Ishikawa (cell line): ENCODE measurements around the gene PIK3CD.

Experiments
- CREB1 ChIP-seq: IDR thresholded peaks from 2 replicates; pipeline ENCODE4 v1.6.1; 2012; ENCODE audit warnings: low read depth
- EP300 ChIP-seq: IDR thresholded peaks from 2 replicates; pipeline ENCODE4 v1.6.1; 2012; ENCODE audit warnings: borderline replicate concordance
- FOXM1 ChIP-seq: IDR thresholded peaks from 2 replicates; pipeline ENCODE4 v1.6.1; 2012; ENCODE audit warnings: low read depth, borderline replicate concordance
- NFIC ChIP-seq: IDR thresholded peaks from 2 replicates; pipeline ENCODE4 v1.6.1; 2012
- RAD21 ChIP-seq: IDR thresholded peaks from 2 replicates; pipeline ENCODE4 v1.6.1; 2012; ENCODE audit warnings: low read depth
- TAF1 ChIP-seq: IDR thresholded peaks from 2 replicates; pipeline ENCODE4 v1.6.1; 2012; ENCODE audit warnings: low read depth, mild to moderate bottlenecking
- YY1 ChIP-seq: IDR thresholded peaks from 2 replicates; pipeline ENCODE4 v1.6.1; 2012; ENCODE audit warnings: low read depth
- ZBTB7A ChIP-seq: IDR thresholded peaks from 2 replicates; pipeline ENCODE4 v1.6.1; 2012; ENCODE audit warnings: low read depth
- TF ChIP-seq, protein P1 (sequence below): IDR thresholded peaks from 2 replicates; pipeline ENCODE4 v1.6.1; 2012
- TF ChIP-seq, protein P2 (sequence below): IDR thresholded peaks from 2 replicates; pipeline ENCODE4 v1.6.1; 2012

DNA sequence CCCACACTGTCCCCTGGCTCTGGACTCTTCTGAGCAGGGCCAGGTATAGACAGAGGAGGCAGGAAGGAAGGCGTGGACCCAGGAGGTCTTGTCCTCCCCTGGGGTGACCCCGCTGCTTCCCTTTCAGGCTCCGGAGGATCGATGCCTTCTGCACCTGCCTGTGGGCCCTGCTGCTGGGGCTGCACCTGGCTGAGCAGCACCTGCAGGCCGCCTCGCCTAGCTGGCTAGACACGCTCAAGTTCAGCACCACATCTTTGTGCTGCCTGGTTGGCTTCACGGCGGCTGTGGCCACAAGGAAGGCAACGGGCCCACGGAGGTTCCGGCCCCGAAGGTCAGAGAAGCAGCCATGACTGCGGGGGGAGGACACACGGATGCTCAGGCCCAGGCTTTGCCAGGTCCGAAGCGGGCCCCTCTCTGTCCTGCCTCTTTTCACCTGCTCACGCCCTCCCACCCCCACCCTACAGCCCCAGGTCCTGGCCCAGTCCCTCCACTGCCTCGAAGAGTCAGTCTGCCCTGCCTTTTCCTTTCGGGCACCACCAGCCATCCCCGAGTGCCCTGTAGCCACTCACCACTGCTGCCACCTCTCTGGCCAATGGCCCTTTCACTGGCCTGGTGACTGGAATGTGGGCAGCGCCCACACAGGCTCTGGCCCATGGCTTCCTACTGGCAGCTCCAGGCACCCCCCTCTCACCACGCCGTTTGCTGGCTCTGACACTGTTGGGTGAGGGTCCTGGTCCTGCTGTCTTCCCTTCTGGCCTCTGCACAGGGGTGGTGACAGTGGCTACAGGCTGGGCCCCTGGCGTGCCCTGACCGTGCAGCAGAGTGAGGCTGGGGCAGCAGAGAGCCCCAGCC lies 49.4 kb upstream of the PIK3CD start:
- TF ChIP-seq YY1: no peak
- TF ChIP-seq EP300: no peak
- no peak for TF ChIP-seq RAD21
- TF ChIP-seq, protein P1, sequence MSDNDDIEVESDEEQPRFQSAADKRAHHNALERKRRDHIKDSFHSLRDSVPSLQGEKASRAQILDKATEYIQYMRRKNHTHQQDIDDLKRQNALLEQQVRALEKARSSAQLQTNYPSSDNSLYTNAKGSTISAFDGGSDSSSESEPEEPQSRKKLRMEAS: no peak
- no peak for TF ChIP-seq TAF1
- no peak for TF ChIP-seq ZBTB7A
- TF ChIP-seq NFIC: no peak
- TF ChIP-seq FOXM1: no peak
- TF ChIP-seq, protein P2, sequence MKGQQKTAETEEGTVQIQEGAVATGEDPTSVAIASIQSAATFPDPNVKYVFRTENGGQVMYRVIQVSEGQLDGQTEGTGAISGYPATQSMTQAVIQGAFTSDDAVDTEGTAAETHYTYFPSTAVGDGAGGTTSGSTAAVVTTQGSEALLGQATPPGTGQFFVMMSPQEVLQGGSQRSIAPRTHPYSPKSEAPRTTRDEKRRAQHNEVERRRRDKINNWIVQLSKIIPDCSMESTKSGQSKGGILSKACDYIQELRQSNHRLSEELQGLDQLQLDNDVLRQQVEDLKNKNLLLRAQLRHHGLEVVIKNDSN: no peak
- no peak for TF ChIP-seq CREB1
